ENCODE measurements around the gene TBCD. TPM values are rescaled to one million over a fixed set of nuclear protein-coding genes. Genes with fewer than 3 reads are reported as not detected.
A peak's percentile ranks its signal among the peaks of the same experiment; 100 is the strongest.

TBCD gene
- total RNA-seq, 1 experiment from 2014 or later, result 94.6 TPM

DNA sequence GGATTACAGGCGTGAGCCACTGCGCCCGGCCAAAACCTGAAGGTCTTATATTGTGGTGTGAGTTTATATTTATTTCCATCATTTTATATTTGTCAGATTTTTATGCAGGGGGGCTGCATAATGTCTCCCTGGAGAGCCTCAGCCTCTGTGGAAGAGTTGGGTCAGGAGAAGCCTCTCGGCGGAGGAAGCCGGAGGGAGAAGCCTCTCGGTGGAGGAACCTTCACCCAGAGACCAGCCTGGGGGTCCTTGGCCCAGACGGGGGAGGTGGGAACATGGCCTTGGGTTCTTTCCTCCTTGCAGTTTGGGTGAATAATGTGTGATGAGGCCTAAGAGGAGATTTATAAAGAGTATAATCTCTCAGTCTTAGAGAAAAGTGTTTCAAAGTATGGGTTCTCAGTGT is 110.3 kb downstream of the TBCD start:
- H3K4me1 Mint-ChIP-seq (ENCODE audit: low read depth, unreplicated experiment), result peaks cover 16% of the 10 kb centered on the region
- POLR2A ChIA-PET, result no interaction called here
- Histone ChIP-seq H3K4me1 (peaks cover 25% of the 10 kb centered on the region), H3K9me3 (no peaks in the 10 kb centered on the region), H3K27me3 (replicated peaks; ENCODE audit: control insufficient read depth, insufficient read depth, low read length) (no peaks in the 10 kb centered on the region), H3K36me3 (ENCODE audit: control insufficient read depth, insufficient read depth, low read length) (no peaks in the 10 kb centered on the region), H3K4me3 (ENCODE audit: low read depth, low read length) (no peak overlapping the region)
- peaks cover 6% of the 10 kb centered on the region for H3K36me3 Mint-ChIP-seq (ENCODE audit: insufficient read depth, unreplicated experiment)
- H3K27ac Mint-ChIP-seq (ENCODE audit: unreplicated experiment), result peak overlapping the region; percentile 53
- H3K27me3 Mint-ChIP-seq (ENCODE audit: insufficient read depth, unreplicated experiment), result no peaks in the 10 kb centered on the region
- CTCF ChIA-PET, result no interaction called here
- TF ChIP-seq, protein P1, sequence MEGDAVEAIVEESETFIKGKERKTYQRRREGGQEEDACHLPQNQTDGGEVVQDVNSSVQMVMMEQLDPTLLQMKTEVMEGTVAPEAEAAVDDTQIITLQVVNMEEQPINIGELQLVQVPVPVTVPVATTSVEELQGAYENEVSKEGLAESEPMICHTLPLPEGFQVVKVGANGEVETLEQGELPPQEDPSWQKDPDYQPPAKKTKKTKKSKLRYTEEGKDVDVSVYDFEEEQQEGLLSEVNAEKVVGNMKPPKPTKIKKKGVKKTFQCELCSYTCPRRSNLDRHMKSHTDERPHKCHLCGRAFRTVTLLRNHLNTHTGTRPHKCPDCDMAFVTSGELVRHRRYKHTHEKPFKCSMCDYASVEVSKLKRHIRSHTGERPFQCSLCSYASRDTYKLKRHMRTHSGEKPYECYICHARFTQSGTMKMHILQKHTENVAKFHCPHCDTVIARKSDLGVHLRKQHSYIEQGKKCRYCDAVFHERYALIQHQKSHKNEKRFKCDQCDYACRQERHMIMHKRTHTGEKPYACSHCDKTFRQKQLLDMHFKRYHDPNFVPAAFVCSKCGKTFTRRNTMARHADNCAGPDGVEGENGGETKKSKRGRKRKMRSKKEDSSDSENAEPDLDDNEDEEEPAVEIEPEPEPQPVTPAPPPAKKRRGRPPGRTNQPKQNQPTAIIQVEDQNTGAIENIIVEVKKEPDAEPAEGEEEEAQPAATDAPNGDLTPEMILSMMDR (IDR thresholded peaks at IDR 0.05; ENCODE audit: insufficient read depth in 1 of 2, low read depth in 1 of 2, low read length in 1 of 2, severe bottlenecking in 1 of 2, unreplicated experiment in 1 of 2), result no peak
- intact Hi-C loops (cut with micrococcal nuclease; ENCODE audit: unreplicated experiment), result no loop called here
- no peak overlapping the region for H3K4me3 Mint-ChIP-seq (ENCODE audit: unreplicated experiment)
- no peaks in the 10 kb centered on the region for H3K9me3 Mint-ChIP-seq (ENCODE audit: unreplicated experiment)
- no peak for DNase-seq
- no TSS peak for BruUV-seq (replicated peaks)

GRCh38 chr17:82862737-82863382 is 111.0 kb downstream of the TBCD start:
- H3K9me3 ChIP-seq, result no peaks in the 10 kb centered on the region
- Mint-ChIP-seq H3K9me3 (ENCODE audit: unreplicated experiment) (no peaks in the 10 kb centered on the region), H3K36me3 (ENCODE audit: insufficient read depth, unreplicated experiment) (peaks cover 6% of the 10 kb centered on the region), H3K4me3 (ENCODE audit: unreplicated experiment) (no peak overlapping the region), H3K27me3 (ENCODE audit: insufficient read depth, unreplicated experiment) (no peaks in the 10 kb centered on the region), H3K4me1 (ENCODE audit: low read depth, unreplicated experiment) (peaks cover 16% of the 10 kb centered on the region), H3K27ac (ENCODE audit: unreplicated experiment) (peak overlapping the region; percentile 53)
- no peaks in the 10 kb centered on the region for H3K27me3 ChIP-seq (replicated peaks; ENCODE audit: control insufficient read depth, insufficient read depth, low read length)
- no TSS peak for BruUV-seq (replicated peaks)
- intact Hi-C loops (cut with micrococcal nuclease; ENCODE audit: unreplicated experiment), result no loop called here
- ChIA-PET POLR2A (no interaction called here), CTCF (interaction anchor here (0.6 kb wide), 1 partner anchor 43 kb away, joined by 3 read pairs; no protein-coding TSS in a partner anchor)
- H3K4me1 ChIP-seq, result peaks cover 25% of the 10 kb centered on the region
- no peak overlapping the region for H3K4me3 ChIP-seq (ENCODE audit: low read depth, low read length)
- no peaks in the 10 kb centered on the region for H3K36me3 ChIP-seq (ENCODE audit: control insufficient read depth, insufficient read depth, low read length)
- TF ChIP-seq, protein P1 (IDR thresholded peaks at IDR 0.05; ENCODE audit: insufficient read depth in 1 of 2, low read depth in 1 of 2, low read length in 1 of 2, severe bottlenecking in 1 of 2, unreplicated experiment in 1 of 2), result no peak
- DNase-seq, result no peak

- peaks cover 16% of the 10 kb centered on the region for H3K4me1 Mint-ChIP-seq (ENCODE audit: low read depth, unreplicated experiment)
- DNase-seq, result no peak
- no peak overlapping the region for H3K4me3 Mint-ChIP-seq (ENCODE audit: unreplicated experiment)
- no peaks in the 10 kb centered on the region for H3K9me3 ChIP-seq
- BruUV-seq (replicated peaks), result no TSS peak
- no peaks in the 10 kb centered on the region for H3K36me3 ChIP-seq (ENCODE audit: control insufficient read depth, insufficient read depth, low read length)
- intact Hi-C loops (cut with micrococcal nuclease; ENCODE audit: unreplicated experiment), result no loop called here
- H3K36me3 Mint-ChIP-seq (ENCODE audit: insufficient read depth, unreplicated experiment), result peaks cover 6% of the 10 kb centered on the region
- no peak overlapping the region for H3K4me3 ChIP-seq (ENCODE audit: low read depth, low read length)
- POLR2A ChIA-PET, result no interaction called here
- H3K9me3 Mint-ChIP-seq (ENCODE audit: unreplicated experiment), result no peaks in the 10 kb centered on the region
- H3K4me1 ChIP-seq, result peaks cover 19% of the 10 kb centered on the region
- TF ChIP-seq, protein P1 (IDR thresholded peaks at IDR 0.05; ENCODE audit: insufficient read depth in 1 of 2, low read depth in 1 of 2, low read length in 1 of 2, severe bottlenecking in 1 of 2, unreplicated experiment in 1 of 2), result no peak
- no peaks in the 10 kb centered on the region for H3K27me3 ChIP-seq (replicated peaks; ENCODE audit: control insufficient read depth, insufficient read depth, low read length)
- CTCF ChIA-PET, result interaction anchor here (1.4 kb wide), 1 partner anchor 13 kb away, joined by 3 read pairs; no protein-coding TSS in a partner anchor
- peak overlapping the region; percentile 53 for H3K27ac Mint-ChIP-seq (ENCODE audit: unreplicated experiment)
- no peaks in the 10 kb centered on the region for H3K27me3 Mint-ChIP-seq (ENCODE audit: insufficient read depth, unreplicated experiment)
Observed at GRCh38 chr17:82863383-82863940, 111.6 kb downstream of the TBCD start.

Data from Caco-2 (cell line).